Raji (cell line): ENCODE measurements around the gene SMPD3.

ENCODE experiments used
- POLR2A ChIP-seq: IDR thresholded peaks from 2 replicates; pipeline ENCODE4 v1.6.1; 2011; ENCODE audit warnings: low read depth, low read length, control low read depth; ENCODE audit not compliant: insufficient read depth

Gene SMPD3

DNA sequence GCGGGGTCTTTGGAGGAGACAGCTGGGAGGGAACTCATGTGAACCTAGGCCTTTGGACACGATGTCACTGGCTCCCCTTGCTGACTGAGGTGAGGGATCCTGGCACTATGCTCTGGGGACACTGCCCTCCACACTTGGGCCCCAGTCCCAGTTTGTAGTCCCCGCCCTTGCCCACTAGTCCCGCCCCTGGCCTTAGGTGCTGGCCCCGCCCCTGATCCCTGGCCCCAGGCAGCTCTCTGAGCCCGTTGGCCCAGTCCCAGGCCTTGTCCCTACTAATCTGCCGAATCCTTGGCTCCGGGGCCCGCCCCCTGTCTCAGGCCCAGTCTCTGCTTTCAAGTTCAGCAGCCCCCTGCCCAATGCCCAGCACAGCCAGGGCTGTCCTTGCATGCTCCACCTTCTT is 61.0 kb downstream of the SMPD3 start:
- TF ChIP-seq POLR2A, result no peak

DNA sequence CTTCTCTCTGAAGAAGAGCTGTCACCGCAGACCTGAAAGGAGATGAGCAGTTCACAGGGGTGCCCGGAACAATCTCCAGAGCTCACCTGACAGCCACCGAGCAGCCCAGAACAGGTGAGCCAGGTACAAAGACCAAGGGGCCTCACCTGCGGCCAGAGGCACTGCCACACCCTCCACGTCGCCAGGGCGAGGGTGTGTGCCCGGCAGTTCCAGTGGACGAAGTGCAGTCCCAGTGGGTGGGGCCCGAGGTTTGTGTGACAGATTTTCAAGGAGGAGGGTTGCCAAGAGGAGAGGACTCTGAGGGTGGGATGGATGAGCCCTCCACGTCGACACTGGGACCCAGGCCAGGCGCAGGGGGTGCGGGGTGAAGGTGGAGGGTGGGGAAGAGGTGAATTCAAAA is 61.7 kb downstream of the SMPD3 start:
- no peak for TF ChIP-seq POLR2A

DNA sequence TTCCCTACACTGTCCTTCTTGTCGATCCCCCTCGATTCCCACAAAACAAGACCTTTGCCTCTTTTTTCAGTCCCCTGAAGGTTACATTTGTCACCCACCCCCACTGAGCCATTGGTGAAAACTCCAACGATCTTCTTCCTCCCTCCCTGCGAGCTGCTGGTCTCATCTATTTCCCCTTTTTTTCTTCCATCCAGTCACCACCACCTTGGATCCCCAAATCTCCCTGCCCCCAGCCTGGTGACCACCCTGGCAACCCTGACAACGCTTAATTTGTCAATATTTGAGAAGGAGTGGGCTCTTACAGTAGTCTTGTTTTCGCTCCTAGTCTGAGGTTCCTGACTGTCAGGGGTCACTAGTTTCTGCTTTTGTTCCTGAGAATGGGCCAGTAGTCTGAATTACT is 62.9 kb downstream of the SMPD3 start:
- no peak for TF ChIP-seq POLR2A

DNA sequence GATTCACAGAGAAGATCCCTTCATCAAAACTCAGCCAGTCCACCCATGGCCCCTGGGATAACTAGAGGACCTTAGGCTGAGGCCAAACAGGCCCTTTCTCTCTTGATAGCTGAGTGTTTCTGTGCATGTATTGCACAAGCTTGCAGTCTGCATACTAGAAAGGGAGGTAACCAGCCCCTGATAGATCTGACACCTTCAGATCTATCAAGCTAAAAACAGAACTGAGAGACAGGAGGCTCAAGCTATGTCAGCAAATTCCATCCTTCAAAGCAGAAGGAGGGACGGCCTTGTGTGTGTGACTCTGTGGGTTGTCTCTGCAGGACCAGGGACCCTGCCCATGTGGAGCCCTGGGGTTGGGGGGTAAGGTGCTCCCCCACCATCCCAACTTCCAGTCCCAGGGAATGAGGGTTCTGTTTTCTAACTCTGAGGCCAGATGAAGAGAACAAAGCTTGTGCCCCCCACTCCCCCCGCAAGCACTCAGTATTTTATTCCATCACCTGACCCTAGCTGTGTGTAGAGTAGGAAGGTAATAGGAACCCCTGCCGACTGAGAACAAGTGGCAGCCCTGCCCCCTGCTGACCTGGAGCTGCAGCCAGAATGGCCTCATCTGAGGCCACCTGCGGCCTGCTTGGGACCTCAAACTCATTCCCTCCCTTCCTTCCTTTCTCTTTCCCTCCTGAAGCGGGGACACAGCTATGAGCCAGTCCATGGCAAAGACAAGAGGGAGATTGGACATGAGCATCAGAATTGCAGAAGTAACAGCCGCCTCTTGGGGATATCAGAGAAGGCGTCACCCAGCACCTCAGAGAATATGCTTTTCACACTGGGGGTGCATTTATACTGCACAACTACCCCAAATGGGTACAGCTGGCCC is 63.8 kb downstream of the SMPD3 start:
- no peak for TF ChIP-seq POLR2A

DNA sequence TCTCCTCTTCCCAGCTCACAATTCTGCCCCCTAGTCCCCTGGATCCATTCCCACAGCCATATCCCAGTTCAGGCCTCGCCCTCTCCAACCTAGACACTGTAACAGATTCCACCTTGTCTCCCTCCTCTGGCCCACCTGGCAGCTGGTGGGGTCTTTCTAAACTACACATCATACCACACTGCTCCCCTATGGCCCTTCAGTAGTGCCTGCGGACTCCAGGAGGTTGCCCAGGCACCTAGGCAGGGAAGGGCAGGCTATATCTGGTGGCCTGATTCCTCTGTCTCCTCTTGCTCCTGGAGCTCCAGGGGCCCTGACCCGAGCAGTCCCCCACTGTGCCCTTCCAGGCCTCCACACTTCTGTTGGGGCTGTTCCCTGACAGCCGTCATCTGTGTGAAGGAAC is 64.5 kb downstream of the SMPD3 start:
- TF ChIP-seq POLR2A, result no peak

DNA sequence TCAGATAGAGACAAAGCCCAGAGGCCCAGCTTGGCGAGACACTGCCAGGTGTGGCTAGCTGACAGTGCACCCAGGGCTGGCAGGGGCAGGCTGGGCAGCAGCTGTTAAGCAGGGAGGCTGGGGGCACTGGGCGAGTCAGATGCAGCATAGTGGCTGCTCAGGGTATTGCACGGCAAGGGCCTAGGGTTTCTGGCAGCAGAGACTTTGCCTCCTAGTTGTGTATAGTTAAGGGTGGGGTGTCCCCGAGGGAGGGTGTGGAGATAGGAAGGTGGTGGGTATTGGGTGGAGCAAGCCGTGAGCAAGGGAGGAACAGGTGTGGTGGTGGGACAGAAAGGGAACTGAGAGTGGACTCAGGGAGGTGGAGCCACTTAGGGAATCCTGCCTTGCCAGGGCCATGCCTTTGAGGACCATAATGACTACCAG is 66.0 kb downstream of the SMPD3 start:
- no peak for TF ChIP-seq POLR2A

DNA sequence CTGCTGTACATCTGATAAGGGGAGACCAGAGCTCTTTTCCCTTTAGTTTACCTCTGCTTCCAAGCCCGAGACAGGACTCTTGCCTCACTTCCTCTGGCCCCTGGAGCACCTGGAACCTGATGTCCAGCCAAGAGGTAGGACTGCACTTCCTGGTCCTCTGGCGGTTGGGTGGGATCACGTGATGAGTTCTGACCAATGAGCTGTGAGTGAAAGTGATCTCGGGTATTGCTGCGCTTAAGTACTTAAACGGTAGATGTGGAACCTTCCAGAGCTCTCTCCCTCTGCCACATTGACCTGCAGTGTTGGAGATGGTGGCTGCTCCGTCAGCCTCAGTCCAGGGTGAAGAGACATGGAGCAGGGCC is 67.0 kb downstream of the SMPD3 start:
- no peak for TF ChIP-seq POLR2A

DNA sequence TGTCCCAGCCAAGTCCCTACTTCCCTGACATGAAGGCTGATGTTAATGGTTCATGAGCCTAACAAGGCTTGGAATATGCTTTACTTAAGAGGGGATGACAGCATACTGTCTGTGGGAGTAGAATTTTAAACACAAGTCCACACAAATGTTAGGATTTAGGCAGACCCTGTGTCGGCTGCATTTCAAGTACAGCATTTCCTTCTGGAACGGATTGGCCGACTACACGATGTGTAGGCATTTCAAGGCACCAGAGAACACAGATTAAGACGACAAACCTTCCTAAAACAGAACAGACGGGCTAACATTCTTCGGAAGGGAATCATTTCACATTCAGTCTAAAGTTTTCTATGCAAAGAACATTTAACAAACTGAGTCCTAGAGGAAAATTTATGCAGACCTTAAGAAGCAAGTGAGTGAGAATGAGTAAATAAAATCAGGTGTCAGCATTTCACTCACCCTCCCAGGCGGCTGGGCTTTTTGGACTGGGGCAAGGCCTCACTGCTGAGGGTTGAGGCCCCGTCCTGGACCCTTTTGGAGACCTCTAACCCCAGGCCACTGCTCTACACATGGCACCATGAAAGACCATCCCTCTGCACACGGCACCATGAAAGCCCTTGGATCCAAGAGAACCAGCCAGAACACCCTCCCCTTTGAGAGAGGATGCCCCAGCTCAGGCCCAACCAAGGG is 67.5 kb downstream of the SMPD3 start:
- no peak for TF ChIP-seq POLR2A

DNA sequence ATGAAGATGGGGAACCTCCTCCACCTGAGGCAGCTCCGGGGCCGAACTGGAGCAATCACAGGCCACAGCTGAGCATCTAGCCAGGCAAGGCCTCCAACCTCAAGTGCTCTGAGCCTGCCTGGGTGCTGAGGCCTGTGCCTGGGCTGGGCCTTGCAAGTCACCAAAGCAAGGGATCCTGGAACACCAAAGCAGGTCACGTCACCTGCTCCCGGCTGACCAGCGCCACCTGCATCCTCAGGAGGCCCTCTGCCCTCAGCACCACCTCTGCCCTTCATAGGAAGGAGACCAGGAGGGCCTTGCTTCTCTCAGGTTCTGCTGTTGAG is 68.0 kb downstream of the SMPD3 start:
- no peak for TF ChIP-seq POLR2A

DNA sequence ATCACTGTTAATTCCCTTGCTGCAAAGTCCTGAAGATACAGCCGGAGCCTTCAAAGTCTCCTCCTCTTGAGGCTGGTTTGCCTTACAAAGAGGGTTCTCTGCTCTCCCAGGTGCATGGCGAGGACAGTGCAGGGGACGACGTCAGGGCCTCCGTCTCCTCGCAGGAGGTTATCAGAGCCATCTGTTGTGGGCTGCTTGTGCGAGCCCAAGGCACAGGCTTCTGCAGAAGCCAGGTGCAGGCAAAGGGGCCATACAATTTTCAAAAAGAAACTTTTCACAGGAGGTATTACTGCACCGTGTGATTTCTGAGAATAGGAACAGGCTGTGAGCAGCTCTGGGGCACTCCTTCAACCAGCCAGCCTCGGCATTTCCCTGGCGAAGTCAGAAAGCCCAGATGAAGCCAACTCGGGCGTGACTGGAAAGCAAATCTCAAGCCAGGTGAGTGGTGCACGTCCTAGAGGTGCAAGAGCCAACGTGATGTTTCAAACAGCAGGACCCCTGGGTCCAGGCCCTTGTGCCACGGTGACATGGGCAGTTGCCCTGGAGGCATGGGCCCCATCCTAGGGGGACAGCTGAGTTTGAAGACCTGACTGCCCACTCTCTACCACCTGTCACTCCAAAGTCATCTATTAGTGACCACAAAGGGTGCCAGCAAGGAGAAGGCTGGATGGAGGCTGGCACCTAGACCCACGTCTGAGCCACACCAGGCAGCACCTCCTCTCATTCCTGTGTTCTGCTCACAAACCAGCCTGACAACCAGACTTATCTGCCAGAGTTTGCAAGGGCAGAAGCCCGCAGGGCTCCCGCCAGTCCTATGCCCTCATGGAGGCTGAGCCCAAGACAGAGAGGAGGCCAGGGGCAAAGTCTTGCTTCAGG is 68.6 kb downstream of the SMPD3 start:
- no peak for TF ChIP-seq POLR2A

DNA sequence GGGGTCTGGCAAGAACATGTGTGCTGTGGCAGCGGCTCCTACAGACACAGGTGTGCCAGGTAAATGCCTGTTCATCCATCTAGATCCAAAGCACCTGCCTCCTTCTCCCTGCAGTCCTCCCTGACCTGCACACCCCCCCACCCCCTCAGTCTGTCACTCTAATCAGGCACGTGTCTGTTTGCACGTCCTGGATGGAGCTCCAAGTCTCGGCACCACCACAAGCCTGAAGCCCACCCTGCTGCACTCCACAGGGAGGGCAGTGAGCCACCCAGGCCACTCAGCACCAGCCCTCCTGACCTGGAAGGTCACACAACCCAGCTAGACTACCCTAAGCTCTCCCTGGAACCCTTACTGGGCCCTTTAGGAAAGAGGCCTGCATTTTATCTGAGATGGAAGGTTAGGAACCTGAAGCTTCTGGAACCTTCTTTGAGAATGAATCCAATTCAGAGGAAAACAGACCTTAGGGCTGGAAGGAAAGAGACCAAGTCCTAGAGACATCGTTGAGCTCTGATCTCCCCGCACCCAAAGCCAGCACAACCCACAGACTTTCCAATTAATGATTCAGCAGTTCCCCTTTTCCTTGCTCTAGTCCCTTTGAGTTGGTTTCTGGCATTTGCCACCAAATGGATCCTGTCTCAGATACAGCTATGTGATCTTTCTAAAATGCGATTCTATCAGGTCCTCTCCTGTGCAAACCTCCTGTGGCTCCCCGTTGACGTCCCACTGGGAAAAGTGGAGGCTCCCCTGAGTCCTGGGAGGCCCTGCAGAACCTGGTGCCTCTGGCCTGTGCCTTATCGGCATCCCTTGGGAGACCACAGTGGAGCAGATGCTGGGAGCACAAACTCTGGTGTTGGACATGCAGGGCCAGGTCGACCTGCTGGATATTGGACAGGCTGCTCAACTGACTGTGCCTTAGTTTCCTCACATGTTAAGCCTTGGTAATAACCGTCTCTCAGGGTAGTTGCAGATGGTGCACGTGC is 69.6 kb downstream of the SMPD3 start:
- TF ChIP-seq POLR2A, result no peak

DNA sequence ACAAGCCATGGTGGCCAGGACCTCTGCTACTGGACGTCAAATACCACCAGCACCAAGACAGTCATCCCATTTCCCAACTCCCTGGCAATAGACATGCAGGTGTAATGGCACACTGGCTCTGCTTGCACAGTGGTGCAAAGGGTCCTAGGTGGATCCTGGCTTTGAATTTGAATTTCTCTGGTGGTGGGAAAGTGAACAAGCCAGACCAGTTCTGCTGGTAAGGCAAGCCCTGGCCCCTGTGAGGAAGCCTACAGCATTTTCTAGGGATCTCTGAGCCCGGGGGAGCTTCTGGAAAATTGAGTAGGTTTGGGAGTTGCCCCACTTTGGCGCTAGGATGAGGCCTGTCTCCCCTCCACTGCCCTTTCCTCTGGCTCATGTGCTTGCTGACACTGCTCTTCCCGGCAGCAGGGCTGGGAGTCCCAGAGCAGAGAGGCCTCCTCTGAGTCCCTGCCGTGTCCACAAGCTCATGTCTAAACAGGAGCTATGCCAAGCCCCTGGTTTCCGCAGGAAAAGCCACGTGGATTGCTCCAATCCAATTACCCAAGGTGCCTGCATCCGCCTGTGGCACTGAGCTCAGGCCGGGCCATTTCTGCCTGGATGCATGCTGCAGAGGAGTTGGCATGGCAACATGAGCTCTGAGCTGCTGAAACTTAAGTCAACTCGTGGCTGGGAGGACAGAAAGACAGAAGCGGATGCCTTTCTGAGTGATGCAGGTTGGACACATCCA is 70.5 kb downstream of the SMPD3 start:
- no peak for TF ChIP-seq POLR2A

DNA sequence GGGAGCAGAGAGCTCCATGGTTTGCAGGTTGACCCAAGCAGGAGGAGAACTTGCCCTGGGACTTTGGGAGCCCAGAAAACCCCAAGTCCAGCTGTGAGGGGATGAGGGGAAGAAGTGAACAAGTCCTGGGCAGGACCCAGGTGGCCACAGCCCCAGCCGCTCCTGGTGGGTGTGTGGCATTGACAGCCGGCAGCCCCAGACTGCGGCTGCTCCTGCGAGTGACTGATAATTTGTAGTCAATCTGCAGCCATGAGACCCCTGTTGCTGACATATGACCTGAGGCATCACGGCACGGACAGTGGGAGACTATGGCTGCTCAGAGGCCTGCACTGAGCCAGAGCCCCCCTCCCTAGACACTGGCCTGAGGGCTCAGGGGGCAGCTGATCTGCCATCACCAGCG is 71.1 kb downstream of the SMPD3 start:
- TF ChIP-seq POLR2A, result no peak

DNA sequence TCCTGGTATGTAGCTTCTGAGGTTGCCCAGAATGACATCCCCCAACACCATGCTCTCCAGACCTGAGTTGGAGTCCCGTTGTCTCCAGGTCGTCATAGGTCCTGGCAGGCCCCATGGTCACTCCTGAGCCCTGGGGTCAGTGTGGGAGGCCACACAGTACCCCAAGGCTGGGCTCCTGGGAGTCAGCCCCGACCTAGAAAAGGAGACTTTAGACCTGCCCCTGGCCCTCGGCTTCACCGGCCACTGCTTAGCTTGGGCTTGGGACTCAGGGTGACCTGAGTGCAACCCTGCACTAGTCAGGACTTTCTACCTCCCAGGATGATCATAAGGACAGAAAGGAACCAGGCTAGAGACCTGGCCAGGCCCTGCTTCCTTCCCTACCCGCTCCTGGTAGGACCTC is 71.7 kb downstream of the SMPD3 start:
- TF ChIP-seq POLR2A, result no peak
